Astrocyte of the cerebellum (primary cell): ENCODE data around the gene CCDC158.

ENCODE experiments used
- DNase-seq: peaks from one replicate; pipeline ENCODE4 v3.0.0-alpha.2; 2011; ENCODE audit warnings: low read depth
- H3K4me3 ChIP-seq: 2 replicates; pipeline ENCODE4 v1.5.1; 2011; ENCODE audit warnings: mild to moderate bottlenecking, low read depth, low read length, moderate library complexity
- CTCF ChIP-seq: IDR thresholded peaks from 2 replicates; pipeline ENCODE4 v1.5.1; 2012; ENCODE audit warnings: low read length, low read depth, moderate library complexity, mild to moderate bottlenecking; ENCODE audit errors: missing control alignments
- in situ Hi-C: cut with HindIII; loops from 2 replicates; pipeline ENCODE4 v1.10.0; 2017; ENCODE audit warnings: low sequenced_read_pairs

CCDC158 gene

GRCh38 chr4:76384052-76384451 lies 36.9 kb downstream of the CCDC158 start:
- no peak for DNase-seq
- H3K4me3 ChIP-seq = no peak overlapping the region
- in situ Hi-C loops = no loop called here
- no peak for TF ChIP-seq CTCF

GRCh38 chr4:76383001-76383400 lies 37.9 kb downstream of the CCDC158 start:
- H3K4me3 ChIP-seq = no peak overlapping the region
- in situ Hi-C loops = no loop called here
- DNase-seq = no peak
- TF ChIP-seq CTCF = no peak

GRCh38 chr4:76381986-76382385 lies 39.0 kb downstream of the CCDC158 start:
- no peak for DNase-seq
- H3K4me3 ChIP-seq = no peak overlapping the region
- in situ Hi-C loops = no loop called here
- TF ChIP-seq CTCF = no peak

GRCh38 chr4:76380561-76380960 lies 40.4 kb downstream of the CCDC158 start:
- in situ Hi-C loops = no loop called here
- DNase-seq = no peak
- TF ChIP-seq CTCF = no peak

GRCh38 chr4:76377911-76378310 lies 43.0 kb downstream of the CCDC158 start:
- in situ Hi-C loops = no loop called here
- peak; percentile 53 for TF ChIP-seq CTCF
- peak; percentile 2 for DNase-seq
- H3K4me3 ChIP-seq = no peak overlapping the region

More at GRCh38 chr4:76380561-76380960, 40.4 kb downstream of the CCDC158 start:
- no peak overlapping the region for H3K4me3 ChIP-seq

- in situ Hi-C loops = no loop called here
- DNase-seq = no peak
- H3K4me3 ChIP-seq = no peak overlapping the region
- no peak for TF ChIP-seq CTCF
Measured at GRCh38 chr4:76377481-76377901, 43.5 kb downstream of the CCDC158 start.

GRCh38 chr4:76376534-76376933 lies 44.4 kb downstream of the CCDC158 start:
- in situ Hi-C loops = no loop called here

More at GRCh38 chr4:76376534-76376933, 44.4 kb downstream of the CCDC158 start:
- H3K4me3 ChIP-seq = no peak overlapping the region
- TF ChIP-seq CTCF = no peak
- DNase-seq = no peak
